ENCODE data around the gene GPATCH3. TPM values are rescaled to one million over a fixed set of nuclear protein-coding genes. Genes with fewer than 3 reads are reported as not detected.

Gene GPATCH3
- total RNA-seq, 1 experiment from 2014 or later: 9.9 TPM

DNA sequence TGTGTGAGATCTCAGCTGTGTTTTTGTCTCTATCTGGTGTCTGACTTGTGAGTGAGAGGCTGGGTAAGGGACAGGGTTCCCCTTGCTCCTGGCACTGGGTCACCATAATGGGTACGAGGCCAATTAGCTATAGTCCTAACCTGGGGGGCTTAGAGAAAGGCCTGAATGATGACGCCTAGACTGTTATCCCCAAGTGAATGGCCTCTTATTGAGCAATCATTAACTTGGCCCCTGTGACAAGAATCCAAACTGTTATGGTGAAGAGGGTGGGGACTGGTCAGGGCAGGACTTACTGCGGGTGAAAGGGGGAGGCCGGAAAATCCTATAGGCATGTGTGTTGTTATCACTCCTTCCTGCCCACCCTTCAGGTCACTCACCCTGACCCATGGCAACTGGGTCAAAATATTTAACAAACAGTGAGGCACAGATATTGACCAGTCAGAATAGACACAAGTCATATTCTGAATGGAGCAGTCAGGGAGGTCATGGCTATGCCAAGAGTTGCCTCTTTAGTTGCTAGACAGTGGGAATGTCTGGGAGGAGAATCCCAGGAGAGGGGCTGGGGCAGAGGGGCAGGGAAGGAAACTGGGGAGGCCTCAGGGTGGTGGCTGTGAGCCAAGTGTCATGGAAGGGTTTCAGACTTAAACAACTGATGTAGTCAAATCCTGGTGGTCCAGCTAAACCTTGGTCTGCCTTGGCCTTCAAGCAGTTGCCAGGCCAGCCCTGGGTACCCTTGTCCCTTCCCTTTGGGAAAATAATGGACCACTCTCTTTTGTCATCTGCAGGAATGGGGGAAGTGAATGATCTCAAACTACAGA is 10.3 kb upstream of the GPATCH3 start:
- BruUV-seq (replicated peaks): no TSS peak
- no peak for DNase-seq (ENCODE audit: unreplicated experiment)
- Mint-ChIP-seq H3K4me3 (ENCODE audit: unreplicated experiment) (no peak overlapping the region), H3K4me1 (ENCODE audit: insufficient read depth, unreplicated experiment) (peaks cover 15% of the 10 kb centered on the region), H3K27me3 (ENCODE audit: insufficient read depth, unreplicated experiment) (no peaks in the 10 kb centered on the region), H3K9me3 (ENCODE audit: unreplicated experiment) (no peaks in the 10 kb centered on the region), H3K36me3 (ENCODE audit: insufficient read depth, unreplicated experiment) (no peaks in the 10 kb centered on the region), H3K27ac (ENCODE audit: low read depth, unreplicated experiment) (no peak overlapping the region)
- TF ChIP-seq, protein P1, sequence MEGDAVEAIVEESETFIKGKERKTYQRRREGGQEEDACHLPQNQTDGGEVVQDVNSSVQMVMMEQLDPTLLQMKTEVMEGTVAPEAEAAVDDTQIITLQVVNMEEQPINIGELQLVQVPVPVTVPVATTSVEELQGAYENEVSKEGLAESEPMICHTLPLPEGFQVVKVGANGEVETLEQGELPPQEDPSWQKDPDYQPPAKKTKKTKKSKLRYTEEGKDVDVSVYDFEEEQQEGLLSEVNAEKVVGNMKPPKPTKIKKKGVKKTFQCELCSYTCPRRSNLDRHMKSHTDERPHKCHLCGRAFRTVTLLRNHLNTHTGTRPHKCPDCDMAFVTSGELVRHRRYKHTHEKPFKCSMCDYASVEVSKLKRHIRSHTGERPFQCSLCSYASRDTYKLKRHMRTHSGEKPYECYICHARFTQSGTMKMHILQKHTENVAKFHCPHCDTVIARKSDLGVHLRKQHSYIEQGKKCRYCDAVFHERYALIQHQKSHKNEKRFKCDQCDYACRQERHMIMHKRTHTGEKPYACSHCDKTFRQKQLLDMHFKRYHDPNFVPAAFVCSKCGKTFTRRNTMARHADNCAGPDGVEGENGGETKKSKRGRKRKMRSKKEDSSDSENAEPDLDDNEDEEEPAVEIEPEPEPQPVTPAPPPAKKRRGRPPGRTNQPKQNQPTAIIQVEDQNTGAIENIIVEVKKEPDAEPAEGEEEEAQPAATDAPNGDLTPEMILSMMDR (IDR thresholded peaks at IDR 0.05; ENCODE audit: unreplicated experiment): no peak
- POLR2A ChIA-PET: interaction anchor here (1.0 kb wide), 1 partner anchor 11 kb away, joined by 3 read pairs; the partner anchor contains the start of gene GPATCH3
- intact Hi-C loops (cut with micrococcal nuclease): no loop called here
- CTCF ChIA-PET: interaction anchor here (0.5 to 1.2 kb wide), 2 partner anchors 224 to 484 kb away, joined by 3 to 4 read pairs; no protein-coding TSS in a partner anchor

DNA sequence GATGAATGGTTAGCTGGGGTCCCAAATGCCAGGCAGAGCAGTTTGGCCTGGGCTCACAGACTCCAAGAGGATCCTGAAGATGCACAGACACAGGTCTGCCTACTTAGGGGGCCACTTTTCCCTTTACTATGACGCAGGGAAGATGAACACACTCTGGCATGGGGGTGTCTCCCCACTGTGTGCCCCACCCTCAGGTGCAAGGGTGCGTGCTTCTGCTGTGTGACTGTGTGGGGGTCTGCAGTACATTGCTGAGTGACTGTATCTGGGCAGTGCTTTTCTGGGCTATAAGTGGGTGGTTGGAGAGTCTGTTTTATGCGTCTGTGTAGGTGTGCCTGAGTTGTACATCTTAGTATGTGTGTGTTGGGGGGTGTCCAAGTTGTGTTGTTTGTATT is 9.7 kb upstream of the GPATCH3 start:
- Mint-ChIP-seq H3K9me3 (ENCODE audit: unreplicated experiment) (no peaks in the 10 kb centered on the region), H3K27me3 (ENCODE audit: insufficient read depth, unreplicated experiment) (no peaks in the 10 kb centered on the region), H3K27ac (ENCODE audit: low read depth, unreplicated experiment) (no peak overlapping the region), H3K4me3 (ENCODE audit: unreplicated experiment) (no peak overlapping the region), H3K36me3 (ENCODE audit: insufficient read depth, unreplicated experiment) (no peaks in the 10 kb centered on the region), H3K4me1 (ENCODE audit: insufficient read depth, unreplicated experiment) (peaks cover 15% of the 10 kb centered on the region)
- ChIA-PET CTCF (interaction anchor here (0.5 to 1.2 kb wide), 2 partner anchors 224 to 485 kb away, joined by 3 to 4 read pairs; no protein-coding TSS in a partner anchor), POLR2A (interaction anchor here (1.0 kb wide), 1 partner anchor 10 kb away, joined by 3 read pairs; the partner anchor contains the start of gene GPATCH3)
- intact Hi-C loops (cut with micrococcal nuclease): no loop called here
- DNase-seq (ENCODE audit: unreplicated experiment): no peak
- no TSS peak for BruUV-seq (replicated peaks)
- TF ChIP-seq, protein P1 (IDR thresholded peaks at IDR 0.05; ENCODE audit: unreplicated experiment): no peak

DNA sequence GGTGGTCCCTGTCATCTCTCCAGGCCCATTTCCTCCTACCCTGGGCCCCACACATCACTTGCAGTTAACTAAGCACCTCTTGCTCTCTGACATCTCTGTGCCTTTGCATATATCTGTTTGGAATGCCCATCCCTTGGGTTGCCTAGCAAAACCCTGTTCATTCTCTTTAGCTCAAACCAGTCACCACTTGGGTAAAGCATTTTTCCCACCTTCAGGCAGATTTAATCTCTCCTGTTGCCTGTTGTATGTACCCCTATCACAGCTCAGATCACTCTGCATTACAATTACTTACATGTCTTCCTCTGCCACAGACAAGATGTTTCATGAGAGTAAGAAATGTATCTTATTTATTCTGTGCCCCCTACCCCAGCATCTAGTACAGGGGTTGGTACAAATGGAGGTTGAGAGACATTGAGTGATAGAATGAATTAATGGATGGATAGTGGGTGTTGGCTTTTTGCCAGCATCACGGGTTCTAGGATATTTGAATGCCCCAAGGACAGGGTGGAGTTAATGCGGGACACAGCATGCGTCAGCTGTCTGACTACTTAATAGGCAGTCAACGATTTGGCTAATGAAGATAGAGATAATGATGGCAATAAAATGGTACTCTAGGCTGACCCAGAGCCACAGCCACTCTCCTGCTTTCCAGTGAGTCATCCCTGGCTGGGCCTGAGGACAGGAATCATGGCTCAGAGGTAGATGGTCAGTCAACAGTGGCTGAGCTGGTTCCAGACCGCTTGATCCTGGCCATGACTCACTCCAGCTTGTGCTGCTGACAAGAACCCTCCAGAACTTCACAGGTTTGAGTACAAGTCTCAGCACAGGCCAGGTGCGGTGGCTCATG is 7.0 kb upstream of the GPATCH3 start:
- H3K27me3 Mint-ChIP-seq (ENCODE audit: insufficient read depth, unreplicated experiment): no peaks in the 10 kb centered on the region
- H3K9me3 Mint-ChIP-seq (ENCODE audit: unreplicated experiment): no peaks in the 10 kb centered on the region
- no peak overlapping the region for H3K4me3 Mint-ChIP-seq (ENCODE audit: unreplicated experiment)
- ChIA-PET CTCF (interaction anchor here (0.6 kb wide), 1 partner anchor 107 kb away, joined by 4 read pairs; no protein-coding TSS in a partner anchor), POLR2A (interaction anchor here (0.6 to 2.2 kb wide), 5 partner anchors 13 to 1509 kb away, joined by 3 to 5 read pairs (median 4); partner anchors contain the start of genes GPN2 and NUDC)
- H3K27ac Mint-ChIP-seq (ENCODE audit: low read depth, unreplicated experiment): peak overlapping the region; percentile 6
- TF ChIP-seq, protein P1 (IDR thresholded peaks at IDR 0.05; ENCODE audit: unreplicated experiment): no peak
- intact Hi-C loops (cut with micrococcal nuclease): loop anchor here (2.0 kb wide), 1 partner anchor 14 kb away; the partner anchor contains the start of gene NUDC
- peak; percentile 88 for DNase-seq (ENCODE audit: unreplicated experiment)
- H3K4me1 Mint-ChIP-seq (ENCODE audit: insufficient read depth, unreplicated experiment): peaks cover 15% of the 10 kb centered on the region
- H3K36me3 Mint-ChIP-seq (ENCODE audit: insufficient read depth, unreplicated experiment): no peaks in the 10 kb centered on the region
- no TSS peak for BruUV-seq (replicated peaks)

All from MCF 10A (cell line).